Spleen (tissue), 11 donors: Measurements from ENCODE around the gene FGF2. TPM values are rescaled to one million over a fixed set of nuclear protein-coding genes. Genes with fewer than 3 reads are reported as not detected.

Experiments used
- DNase-seq: peaks from one replicate; pipeline ENCODE4 v3.0.0-alpha.2; 2020
- H3K27ac ChIP-seq, 8 donors: fragments of 200-600 bp; sonication (generic) in 7 of 8; 1 replicate in 4 of 8; 2 replicates in 4 of 8; pipeline versions ENCODE4 v1.5.0 to v1.8.0; 2016 to 2021; ENCODE audit warnings: inconsistent platforms in 4 of 8, mild to moderate bottlenecking in 4 of 8, moderate library complexity in 1 of 8
- H3K27me3 ChIP-seq, 7 donors: fragments of 200-600 bp; sonication (generic) in 6 of 7; replicated peaks in 1 of 7; 1 replicate in 4 of 7; 2 replicates in 3 of 7; pipeline versions ENCODE4 v1.5.0 to v1.8.0; 2016 to 2021; ENCODE audit warnings: inconsistent platforms in 3 of 7, mild to moderate bottlenecking in 1 of 7
- H3K36me3 ChIP-seq, 6 donors: fragments of 200-600 bp; sonication (generic) in 5 of 6; 1 replicate in 4 of 6; 2 replicates in 2 of 6; pipeline versions ENCODE4 v1.5.0 to v1.8.0; 2016 to 2021; ENCODE audit warnings: inconsistent platforms in 2 of 6
- H3K4me1 ChIP-seq, 6 donors: fragments of 200-600 bp; sonication (generic) in 5 of 6; 1 replicate in 3 of 6; 2 replicates in 3 of 6; pipeline versions ENCODE4 v1.5.0 to v1.8.0; 2016 to 2021; ENCODE audit warnings: inconsistent platforms in 3 of 6
- H3K4me3 ChIP-seq, 8 donors: fragments of 200-600 bp; sonication (generic) in 7 of 8; 1 replicate in 4 of 8; 2 replicates in 4 of 8; pipeline versions ENCODE4 v1.5.0 to v1.8.0; 2016 to 2021; ENCODE audit warnings: inconsistent platforms in 4 of 8, mild to moderate bottlenecking in 4 of 8, moderate library complexity in 2 of 8
- H3K9me3 ChIP-seq, 8 donors: fragments of 200-600 bp; sonication (generic) in 7 of 8; 1 replicate in 4 of 8; 2 replicates in 4 of 8; pipeline versions ENCODE4 v1.5.0 to v1.8.0; 2016 to 2021; ENCODE audit warnings: inconsistent platforms in 4 of 8
- POLR2A ChIP-seq, 3 donors: fragments of 450-650 bp; IDR thresholded peaks; one replicate each; pipeline ENCODE4 v1.5.1; 2017; ENCODE audit warnings: antibody characterized with exemption in 3 of 3, mild to moderate bottlenecking in 1 of 3
- POLR2AphosphoS5 ChIP-seq, 3 donors: sonication (generic); formaldehyde crosslinking; IDR thresholded peaks; one replicate each; pipeline ENCODE4 v1.5.1; 2017; ENCODE audit warnings: antibody characterized with exemption in 3 of 3
- WGBS, 5 donors: extraction: QIAGEN DNeasy Blood & Tissue Kit in 3 of 5; methylation state at CpG; one replicate each; pipeline versions ENCODE4 v1.1.5 to v1.1.7; 2013 to 2018; 5-methylcytosine and 5-hydroxymethylcytosine counted together
- intact Hi-C: fragments of 100-400 bp; cut with DNase I; formaldehyde crosslinking; loops from one replicate; pipeline ENCODE4 v1.15.0; 2023; ENCODE audit warnings: low total_unique reads
- polyA plus RNA-seq, 3 donors: library from polyadenylated mRNA; stranded (reverse); fragments of 200-250 nt; gene quantifications; one replicate each; pipeline ENCODE4 v1.2.1, GENCODE V29; 2013
- total RNA-seq, 7 donors: library from RNA; depleted of rRNA in 3 of 7; stranded (reverse); fragments of >200 nt in 3 of 7; fragmentation: NEBNext Ultra II Directional in 4 of 7; extraction: Animal tissue kit (Norgen Biotek cat#: 25700) in 4 of 7; gene quantifications; one replicate each; pipeline versions ENCODE4 v1.1.0 to v1.2.1, GENCODE V29; 2016 to 2021
- TF ChIP-seq, protein P1 (sequence below), 11 experiments: fragments of 200-600 bp in 7 of 11; fragments of 450-650 bp in 4 of 11; sonication (generic) in 4 of 11; IDR thresholded peaks in 8 of 11; conservative IDR thresholded peaks in 3 of 11; 1 replicate in 7 of 11; 2 replicates in 4 of 11; pipeline versions ENCODE4 v1.4.0 to v1.8.0; 2016 to 2021; ENCODE audit warnings: antibody characterized with exemption in 11 of 11, inconsistent platforms in 4 of 11, mild to moderate bottlenecking in 1 of 11
- donor health status: healthy with polysubstance abuse.
- donor health status: DM: no; HTN: no; CAD: no; lungs with moderate emphysema.
- donor health status: DM: no; HTN: no; CAD: no.
- donor health status: Bipolar disorder and iron deficiency.
- donor health status: healthy.
- donor health status: DM: no; HTN: no; CAD: no.
- donor health status: DM: yes; HTN: yes; CAD: no.

The FGF2 gene
- total and polyA plus RNA-seq, 10 donors: 0.48 to 3.1 (median 1.5) TPM

DNA sequence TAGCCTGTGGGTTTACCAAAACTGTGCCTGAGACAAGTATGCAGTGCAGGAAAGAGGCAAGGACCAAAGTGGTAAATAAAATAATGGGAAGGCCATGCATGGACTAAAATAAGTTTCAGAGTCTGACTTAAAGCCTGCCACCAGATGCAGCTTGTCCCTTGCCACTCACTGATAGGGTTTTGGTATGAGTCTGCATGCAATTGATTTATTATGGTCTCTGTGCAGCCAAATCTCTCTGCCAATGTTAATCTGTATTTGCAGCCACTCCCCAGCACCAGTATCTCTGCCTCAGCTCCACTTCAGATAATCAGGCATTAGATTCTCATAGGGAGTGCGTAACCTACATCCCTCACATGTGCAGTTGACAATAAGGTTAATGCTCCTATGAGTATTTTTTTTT lies 5.5 kb upstream of the FGF2 start:
- Histone ChIP-seq H3K36me3 (no peaks in the 10 kb centered on the region), H3K27me3 (peaks cover 0 to 85% (median 16%) of the 10 kb centered on the region in 7 donors), H3K27ac (no peak overlapping the region), H3K9me3 (no peaks in the 10 kb centered on the region), H3K4me3 (no peak overlapping the region), H3K4me1 (peaks cover 0 to under 1% (median 0%) of the 10 kb centered on the region in 6 donors)
- DNase-seq: no peak
- intact Hi-C loops: no loop called here
- no peak for TF ChIP-seq POLR2A (IDR thresholded peaks at IDR 0.05)
- TF ChIP-seq POLR2AphosphoS5 (IDR thresholded peaks at IDR 0.05): no peak
- TF ChIP-seq, protein P1, sequence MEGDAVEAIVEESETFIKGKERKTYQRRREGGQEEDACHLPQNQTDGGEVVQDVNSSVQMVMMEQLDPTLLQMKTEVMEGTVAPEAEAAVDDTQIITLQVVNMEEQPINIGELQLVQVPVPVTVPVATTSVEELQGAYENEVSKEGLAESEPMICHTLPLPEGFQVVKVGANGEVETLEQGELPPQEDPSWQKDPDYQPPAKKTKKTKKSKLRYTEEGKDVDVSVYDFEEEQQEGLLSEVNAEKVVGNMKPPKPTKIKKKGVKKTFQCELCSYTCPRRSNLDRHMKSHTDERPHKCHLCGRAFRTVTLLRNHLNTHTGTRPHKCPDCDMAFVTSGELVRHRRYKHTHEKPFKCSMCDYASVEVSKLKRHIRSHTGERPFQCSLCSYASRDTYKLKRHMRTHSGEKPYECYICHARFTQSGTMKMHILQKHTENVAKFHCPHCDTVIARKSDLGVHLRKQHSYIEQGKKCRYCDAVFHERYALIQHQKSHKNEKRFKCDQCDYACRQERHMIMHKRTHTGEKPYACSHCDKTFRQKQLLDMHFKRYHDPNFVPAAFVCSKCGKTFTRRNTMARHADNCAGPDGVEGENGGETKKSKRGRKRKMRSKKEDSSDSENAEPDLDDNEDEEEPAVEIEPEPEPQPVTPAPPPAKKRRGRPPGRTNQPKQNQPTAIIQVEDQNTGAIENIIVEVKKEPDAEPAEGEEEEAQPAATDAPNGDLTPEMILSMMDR (IDR thresholded peaks at IDR 0.05 in 8 of 11, conservative IDR thresholded peaks at IDR 0.05 in 3 of 11): no peak
- 89 to 97% (median 93%) methylated on average over 1 of the region's 1 CpG for WGBS, 5 donors

DNA sequence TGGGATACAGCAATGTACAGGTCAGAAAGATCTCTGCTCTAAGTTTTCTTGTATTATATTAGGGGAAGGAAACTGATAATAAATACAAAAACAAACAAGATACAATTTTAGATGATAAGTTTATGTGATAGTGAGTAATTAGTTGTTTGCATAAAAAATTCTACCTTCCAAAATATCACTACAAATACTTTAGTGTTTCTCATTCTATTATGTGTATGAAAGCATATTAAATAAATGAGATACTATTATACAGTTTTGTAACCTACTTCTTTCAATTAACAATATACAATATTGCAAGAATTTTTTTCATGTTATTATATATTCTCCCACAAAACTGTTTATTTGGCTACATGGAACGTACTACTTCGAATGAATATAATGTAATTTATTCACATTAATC lies 4.2 kb upstream of the FGF2 start:
- H3K27me3 ChIP-seq: peaks cover 0 to 95% (median 28%) of the 10 kb centered on the region in 7 donors
- H3K36me3 ChIP-seq: no peaks in the 10 kb centered on the region
- TF ChIP-seq, protein P1 (IDR thresholded peaks at IDR 0.05 in 8 of 11, conservative IDR thresholded peaks at IDR 0.05 in 3 of 11): no peak
- TF ChIP-seq POLR2AphosphoS5 (IDR thresholded peaks at IDR 0.05) (no peak), POLR2A (IDR thresholded peaks at IDR 0.05) (no peak)
- no peak overlapping the region for H3K4me3 ChIP-seq
- H3K4me1 ChIP-seq: peaks cover 0 to 12% (median 7%) of the 10 kb centered on the region in 6 donors
- 89 to 95% (median 95%) methylated on average over 2 of the region's 2 CpGs for WGBS, 5 donors
- H3K9me3 ChIP-seq: no peaks in the 10 kb centered on the region
- intact Hi-C loops: no loop called here
- H3K27ac ChIP-seq: no peak overlapping the region
- DNase-seq: no peak

- intact Hi-C loops: no loop called here
- Histone ChIP-seq H3K36me3 (no peaks in the 10 kb centered on the region), H3K27me3 (peaks cover 0 to 95% (median 38%) of the 10 kb centered on the region in 7 donors), H3K27ac (no peak overlapping the region), H3K4me3 (no peak overlapping the region), H3K9me3 (no peaks in the 10 kb centered on the region), H3K4me1 (peaks cover 0 to 22% (median 17%) of the 10 kb centered on the region in 6 donors)
- TF ChIP-seq POLR2AphosphoS5 (IDR thresholded peaks at IDR 0.05) (peak in 1 of 3 donors; percentile 11), POLR2A (IDR thresholded peaks at IDR 0.05) (no peak)
- TF ChIP-seq, protein P1 (IDR thresholded peaks at IDR 0.05 in 8 of 11, conservative IDR thresholded peaks at IDR 0.05 in 3 of 11): no peak
- DNase-seq: no peak
- WGBS, 5 donors: 80 to 88% (median 86%) methylated on average over 2 of the region's 2 CpGs
Observed at GRCh38 chr4:122823476-122823875, 3.2 kb upstream of the FGF2 start.

- WGBS, 5 donors: 74 to 86% (median 82%) methylated on average over 2 of the region's 2 CpGs
- Histone ChIP-seq H3K4me3 (no peak overlapping the region), H3K4me1 (peaks cover 0 to 23% (median 17%) of the 10 kb centered on the region in 6 donors), H3K36me3 (no peaks in the 10 kb centered on the region), H3K27ac (no peak overlapping the region), H3K9me3 (no peaks in the 10 kb centered on the region), H3K27me3 (peaks cover 0 to 95% (median 49%) of the 10 kb centered on the region in 7 donors)
- DNase-seq: no peak
- TF ChIP-seq POLR2A (IDR thresholded peaks at IDR 0.05) (no peak), POLR2AphosphoS5 (IDR thresholded peaks at IDR 0.05) (no peak)
- TF ChIP-seq, protein P1 (IDR thresholded peaks at IDR 0.05 in 8 of 11, conservative IDR thresholded peaks at IDR 0.05 in 3 of 11): no peak
- intact Hi-C loops: no loop called here
Observed at GRCh38 chr4:122824616-122825015, 2.0 kb upstream of the FGF2 start.
